ENCODE measurements around the gene FAF2.
A peak's percentile ranks its signal among the peaks of the same experiment; 100 is the strongest.

The FAF2 gene

GRCh38 chr5:176489077-176489476, 40.9 kb downstream of the FAF2 start:
- DNase-seq (ENCODE audit: low read depth in 2 of 2): no peak
- TF ChIP-seq CTCF (IDR thresholded peaks at IDR 0.05; ENCODE audit: low read depth, low read length): no peak

GRCh38 chr5:176490301-176490700, 42.1 kb downstream of the FAF2 start:
- no peak for DNase-seq (ENCODE audit: low read depth in 2 of 2)
- no peak overlapping the region for H3K4me3 ChIP-seq (replicated peaks in 1 of 2; ENCODE audit: low read depth in 2 of 2, low read length in 2 of 2)
- TF ChIP-seq CTCF (IDR thresholded peaks at IDR 0.05; ENCODE audit: low read depth, low read length): no peak

More at GRCh38 chr5:176489077-176489476, 40.9 kb downstream of the FAF2 start:
- no peak overlapping the region for H3K4me3 ChIP-seq (replicated peaks in 1 of 2; ENCODE audit: low read depth in 2 of 2, low read length in 2 of 2)

- peak in 1 of 2 donors; percentile 26 for DNase-seq (ENCODE audit: low read depth in 2 of 2)
- no peak for TF ChIP-seq CTCF (IDR thresholded peaks at IDR 0.05; ENCODE audit: low read depth, low read length)
- no peak overlapping the region for H3K4me3 ChIP-seq (replicated peaks in 1 of 2; ENCODE audit: low read depth in 2 of 2, low read length in 2 of 2)
These were observed 42.9 kb downstream of the FAF2 start for GRCh38 chr5:176491101-176491502.

- no peak overlapping the region for H3K4me3 ChIP-seq (replicated peaks in 1 of 2; ENCODE audit: low read depth in 2 of 2, low read length in 2 of 2)
- TF ChIP-seq CTCF (IDR thresholded peaks at IDR 0.05; ENCODE audit: low read depth, low read length): no peak
- DNase-seq (ENCODE audit: low read depth in 2 of 2): no peak
These were observed 43.7 kb downstream of the FAF2 start for GRCh38 chr5:176491901-176492300.

GRCh38 chr5:176492431-176492830, 44.2 kb downstream of the FAF2 start:
- no peak for TF ChIP-seq CTCF (IDR thresholded peaks at IDR 0.05; ENCODE audit: low read depth, low read length)
- H3K4me3 ChIP-seq (replicated peaks in 1 of 2; ENCODE audit: low read depth in 2 of 2, low read length in 2 of 2): no peak overlapping the region
- peak in 1 of 2 donors; percentile 43 for DNase-seq (ENCODE audit: low read depth in 2 of 2)

GRCh38 chr5:176497852-176498251, 49.7 kb downstream of the FAF2 start:
- no peak for TF ChIP-seq CTCF (IDR thresholded peaks at IDR 0.05; ENCODE audit: low read depth, low read length)
- H3K4me3 ChIP-seq (replicated peaks in 1 of 2; ENCODE audit: low read depth in 2 of 2, low read length in 2 of 2): no peak overlapping the region
- peak in 1 of 2 donors; percentile 64 for DNase-seq (ENCODE audit: low read depth in 2 of 2)

GRCh38 chr5:176499273-176499672, 51.1 kb downstream of the FAF2 start:
- no peak for TF ChIP-seq CTCF (IDR thresholded peaks at IDR 0.05; ENCODE audit: low read depth, low read length)
- no peak overlapping the region for H3K4me3 ChIP-seq (replicated peaks in 1 of 2; ENCODE audit: low read depth in 2 of 2, low read length in 2 of 2)
- DNase-seq (ENCODE audit: low read depth in 2 of 2): no peak
